ENCODE results near the gene COL24A1. TPM values are rescaled to one million over a fixed set of nuclear protein-coding genes. Genes with fewer than 3 reads are reported as not detected.

Gene COL24A1
- total and polyA plus RNA-seq, 2 donors (not counting 3 experiments of a cell fraction or from before 2014, with no cell fraction given), result 0.03 TPM; not detected in 1

DNA sequence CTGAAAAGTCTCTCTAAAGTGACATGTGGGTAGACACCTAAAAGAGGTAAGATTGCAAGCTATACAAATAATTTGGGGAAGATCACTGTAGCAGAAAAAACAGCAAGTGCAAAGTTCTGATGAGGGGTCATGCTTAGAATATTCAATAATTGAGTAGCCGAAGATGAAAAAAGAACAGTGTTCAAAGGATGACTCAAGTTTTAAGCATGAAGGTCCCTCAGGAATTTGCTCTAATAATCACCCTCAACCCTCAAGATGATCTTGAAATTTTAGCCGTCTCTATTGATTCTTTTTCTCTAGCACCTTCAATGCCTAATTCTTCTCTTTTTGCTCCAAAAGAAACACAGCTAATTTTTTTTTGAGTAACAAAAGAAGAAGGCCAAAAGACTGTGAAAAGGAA lies 257.7 kb downstream of the COL24A1 start:
- dilution Hi-C loops (cut with MboI; ENCODE audit: extremely low pct_ligation_motif_present, low sequenced_read_pairs), result no loop called here
- DNase-seq (ENCODE audit: low read depth, low spot score) (no peak), FAIRE-seq (no peak)
- H3K9ac ChIP-seq (replicated peaks; ENCODE audit: extremely low read depth, insufficient read depth, low read length), result no peak overlapping the region
- ChIA-PET CTCF (interaction anchor here (2.6 kb wide), 1 partner anchor 13 kb away, joined by 7 read pairs; no protein-coding TSS in a partner anchor), POLR2A (no interaction called here)
- H3K9me1 ChIP-seq (replicated peaks; ENCODE audit: control insufficient read depth, extremely low read depth, insufficient read depth, low read length), result no peaks in the 10 kb centered on the region
- no peak overlapping the region for H3K4me2 ChIP-seq (ENCODE audit: insufficient read depth, low read length)
- H3K79me2 ChIP-seq (ENCODE audit: control insufficient read depth, insufficient read depth, low read length), result no peaks in the 10 kb centered on the region
- no peak overlapping the region for H3K4me3 ChIP-seq (replicated peaks in 1 of 3; ENCODE audit: insufficient read depth in 1 of 3, low read depth in 1 of 3, low read length in 3 of 3)
- H3K27ac ChIP-seq (ENCODE audit: insufficient read depth, low read depth, low read length), result no peak overlapping the region
- H3K9me3 ChIP-seq (replicated peaks; ENCODE audit: control insufficient read depth, insufficient read depth, low read length), result no peaks in the 10 kb centered on the region
- H3K36me3 ChIP-seq (ENCODE audit: control insufficient read depth in 2 of 2, extremely low read depth in 1 of 2, insufficient read depth in 2 of 2, low read length in 2 of 2), result no peaks in the 10 kb centered on the region
- intact Hi-C loops (cut with micrococcal nuclease), result no loop called here
- no peaks in the 10 kb centered on the region for H4K20me1 ChIP-seq (replicated peaks; ENCODE audit: control insufficient read depth, extremely low read depth, insufficient read depth, low read length)
- H3K4me1 ChIP-seq (ENCODE audit: control insufficient read depth, extremely low read depth, insufficient read depth, low read length), result no peaks in the 10 kb centered on the region
- peaks cover 4 to 5% of the 10 kb centered on the region in 2 experiments for H3K27me3 ChIP-seq (ENCODE audit: control insufficient read depth in 2 of 2, insufficient read depth in 2 of 2, low read length in 2 of 2)
- TF ChIP-seq EZH2 (IDR thresholded peaks at IDR 0.05; ENCODE audit: borderline replicate concordance, low read depth, low read length, severe bottlenecking) (no peak), JUN (IDR thresholded peaks at IDR 0.05; ENCODE audit: borderline replicate concordance, insufficient read depth, insufficient read length, low read depth) (no peak), POLR2AphosphoS5 (IDR thresholded peaks at IDR 0.05; ENCODE audit: insufficient read depth, low read depth, low read length) (no peak), POLR2A (IDR thresholded peaks at IDR 0.05; ENCODE audit: low read depth, low read length) (no peak), FOS (IDR thresholded peaks at IDR 0.05; ENCODE audit: borderline replicate concordance, insufficient read depth, low read length) (no peak), MYC (IDR thresholded peaks at IDR 0.05; ENCODE audit: low read depth, low read length) (no peak), GATA2 (IDR thresholded peaks at IDR 0.05; ENCODE audit: insufficient read depth, insufficient read length, low read depth, low read length) (no peak)
- TF ChIP-seq, protein P1, sequence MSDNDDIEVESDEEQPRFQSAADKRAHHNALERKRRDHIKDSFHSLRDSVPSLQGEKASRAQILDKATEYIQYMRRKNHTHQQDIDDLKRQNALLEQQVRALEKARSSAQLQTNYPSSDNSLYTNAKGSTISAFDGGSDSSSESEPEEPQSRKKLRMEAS (IDR thresholded peaks at IDR 0.05; ENCODE audit: insufficient read depth, insufficient read length), result no peak
- TF ChIP-seq, protein P2, sequence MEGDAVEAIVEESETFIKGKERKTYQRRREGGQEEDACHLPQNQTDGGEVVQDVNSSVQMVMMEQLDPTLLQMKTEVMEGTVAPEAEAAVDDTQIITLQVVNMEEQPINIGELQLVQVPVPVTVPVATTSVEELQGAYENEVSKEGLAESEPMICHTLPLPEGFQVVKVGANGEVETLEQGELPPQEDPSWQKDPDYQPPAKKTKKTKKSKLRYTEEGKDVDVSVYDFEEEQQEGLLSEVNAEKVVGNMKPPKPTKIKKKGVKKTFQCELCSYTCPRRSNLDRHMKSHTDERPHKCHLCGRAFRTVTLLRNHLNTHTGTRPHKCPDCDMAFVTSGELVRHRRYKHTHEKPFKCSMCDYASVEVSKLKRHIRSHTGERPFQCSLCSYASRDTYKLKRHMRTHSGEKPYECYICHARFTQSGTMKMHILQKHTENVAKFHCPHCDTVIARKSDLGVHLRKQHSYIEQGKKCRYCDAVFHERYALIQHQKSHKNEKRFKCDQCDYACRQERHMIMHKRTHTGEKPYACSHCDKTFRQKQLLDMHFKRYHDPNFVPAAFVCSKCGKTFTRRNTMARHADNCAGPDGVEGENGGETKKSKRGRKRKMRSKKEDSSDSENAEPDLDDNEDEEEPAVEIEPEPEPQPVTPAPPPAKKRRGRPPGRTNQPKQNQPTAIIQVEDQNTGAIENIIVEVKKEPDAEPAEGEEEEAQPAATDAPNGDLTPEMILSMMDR (IDR thresholded peaks at IDR 0.05; ENCODE audit: extremely low read depth in 1 of 2, insufficient read depth in 1 of 2, low read depth in 1 of 2, low read length in 2 of 2), result no peak
- no TSS peak for BruUV-seq (replicated peaks)
- no peak overlapping the region for H2AFZ ChIP-seq (ENCODE audit: low read depth, low read length)

Measured in endothelial cell of umbilical vein (primary cell).